GM18909 (cell line): Measurements from ENCODE around the gene SERGEF.

Experiments
- ATAC-seq: cut with Tn5 transposase; IDR thresholded peaks from one replicate; pipeline ENCODE4 v1.9.1; 2021; ENCODE audit warnings: mild to moderate bottlenecking; ENCODE audit not compliant: unreplicated experiment, poor library complexity

Gene SERGEF

GRCh38 chr11:17794981-17795380 is 217.9 kb downstream of the SERGEF start:
- no peak for ATAC-seq

GRCh38 chr11:17793642-17794170 is 219.1 kb downstream of the SERGEF start:
- no peak for ATAC-seq

GRCh38 chr11:17792161-17792560 is 220.7 kb downstream of the SERGEF start:
- no peak for ATAC-seq

GRCh38 chr11:17791144-17791543 is 221.7 kb downstream of the SERGEF start:
- no peak for ATAC-seq

GRCh38 chr11:17790453-17790852 is 222.4 kb downstream of the SERGEF start:
- ATAC-seq, result no peak

- no peak for ATAC-seq
Measured at GRCh38 chr11:17788084-17788483, 224.8 kb downstream of the SERGEF start.

GRCh38 chr11:17786824-17787525 is 225.9 kb downstream of the SERGEF start:
- ATAC-seq, result no peak

GRCh38 chr11:17783878-17784277 is 229.0 kb downstream of the SERGEF start:
- no peak for ATAC-seq

- ATAC-seq, result no peak
Measured at GRCh38 chr11:17782603-17783337, 230.1 kb downstream of the SERGEF start.

GRCh38 chr11:17782145-17782544 is 230.7 kb downstream of the SERGEF start:
- no peak for ATAC-seq

GRCh38 chr11:17781626-17782025 is 231.2 kb downstream of the SERGEF start:
- no peak for ATAC-seq

- ATAC-seq, result no peak
Measured at GRCh38 chr11:17781221-17781620, 231.6 kb downstream of the SERGEF start.

GRCh38 chr11:17780668-17781067 is 232.2 kb downstream of the SERGEF start:
- ATAC-seq, result no peak

- ATAC-seq, result no peak
Measured at GRCh38 chr11:17779861-17780594, 232.8 kb downstream of the SERGEF start.

GRCh38 chr11:17778956-17779860 is 233.6 kb downstream of the SERGEF start:
- no peak for ATAC-seq

- no peak for ATAC-seq
Measured at GRCh38 chr11:17778352-17778751, 234.5 kb downstream of the SERGEF start.

- ATAC-seq, result no peak
Measured at GRCh38 chr11:17777738-17778091, 235.1 kb downstream of the SERGEF start.

- no peak for ATAC-seq
Measured at GRCh38 chr11:17777086-17777737, 235.6 kb downstream of the SERGEF start.

GRCh38 chr11:17776212-17776875 is 236.5 kb downstream of the SERGEF start:
- no peak for ATAC-seq
